K562 (cell line): ENCODE data around the gene POLR2C. TPM values are rescaled to one million over a fixed set of nuclear protein-coding genes. Genes with fewer than 3 reads are reported as not detected.
A peak's percentile ranks its signal among the peaks of the same experiment; 100 is the strongest.

Source experiments
- BCL6 ChIP-seq: fragments of 250-450 bp; sonication (Bioruptor Pico); IDR thresholded peaks from 2 replicates; pipeline ENCODE4 v1.4.0; 2020
- DACH1 ChIP-seq: fragments of 450-650 bp; IDR thresholded peaks from 2 replicates; pipeline ENCODE4 v1.6.1; 2018; ENCODE audit not compliant: partially characterized antibody
- DMBX1 ChIP-seq: fragments of 250-450 bp; sonication (Bioruptor Pico); IDR thresholded peaks from 2 replicates; pipeline ENCODE4 v1.8.0; 2022; ENCODE audit warnings: inconsistent platforms, mild to moderate bottlenecking, moderate library complexity, borderline replicate concordance
- ETS2 ChIP-seq: IDR thresholded peaks from 2 replicates; pipeline ENCODE4 v1.6.1; 2016; ENCODE audit warnings: borderline replicate concordance, missing genetic modification characterization, mild to moderate bottlenecking, moderate library complexity, missing compliant biosample characterization; ENCODE audit not compliant: poor library complexity, severe bottlenecking
- FOXA3 ChIP-seq, 2 experiments: fragments of 450-650 bp in 1 of 2; sonication (generic) in 1 of 2; formaldehyde crosslinking; IDR thresholded peaks in 1 of 2; conservative IDR thresholded peaks in 1 of 2; 2 replicates each; pipeline versions ENCODE4 v1.4.0 to v1.8.0; 2020 to 2022; ENCODE audit warnings: mild to moderate bottlenecking in 2 of 2, missing genetic modification reagents in 1 of 2
- GTF2A2 ChIP-seq: IDR thresholded peaks from 2 replicates; pipeline ENCODE4 v1.6.1; 2016; ENCODE audit warnings: mild to moderate bottlenecking, missing genetic modification characterization, missing compliant biosample characterization
- GTF2F1 ChIP-seq: IDR thresholded peaks from 2 replicates; pipeline ENCODE4 v1.6.1; 2011; ENCODE audit warnings: low read depth, low read length, improper control_type of control experiment
- HOXB6 ChIP-seq: fragments of 250-450 bp; sonication (Bioruptor Pico); IDR thresholded peaks from 2 replicates; pipeline ENCODE4 v1.5.1; 2022; ENCODE audit warnings: mild to moderate bottlenecking, borderline replicate concordance
- KAT7 ChIP-seq: sonication (generic); formaldehyde crosslinking; IDR thresholded peaks from 2 replicates; pipeline ENCODE4 v1.8.0; 2022; ENCODE audit warnings: missing genetic modification reagents, mild to moderate bottlenecking, borderline replicate concordance
- MAX ChIP-seq: sonication (generic); formaldehyde crosslinking; IDR thresholded peaks from 2 replicates; pipeline ENCODE4 v1.9.0; 2022; ENCODE audit warnings: mild to moderate bottlenecking, missing genetic modification reagents
- MTA3 ChIP-seq: fragments of 450-650 bp; formaldehyde crosslinking; IDR thresholded peaks from 2 replicates; pipeline ENCODE4 v1.6.1; 2017; ENCODE audit warnings: mild to moderate bottlenecking, borderline replicate concordance
- NFIC ChIP-seq: fragments of 450-650 bp; IDR thresholded peaks from 2 replicates; pipeline ENCODE4 v1.6.1; 2017; ENCODE audit warnings: mild to moderate bottlenecking, inconsistent platforms
- NFRKB ChIP-seq: fragments of 450-650 bp; IDR thresholded peaks from 2 replicates; pipeline ENCODE4 v1.6.1; 2016; ENCODE audit warnings: low read depth
- PHF21A ChIP-seq: fragments of 450-650 bp; IDR thresholded peaks from 2 replicates; pipeline ENCODE4 v1.6.1; 2017; ENCODE audit warnings: low read depth, borderline replicate concordance
- PKNOX1 ChIP-seq: fragments of 450-650 bp; IDR thresholded peaks from 2 replicates; pipeline ENCODE4 v1.6.1; 2016
- PPARD ChIP-seq: fragments of 250-450 bp; sonication (Bioruptor Pico); IDR thresholded peaks from 2 replicates; pipeline ENCODE4 v1.8.0; 2022; ENCODE audit warnings: inconsistent platforms, mild to moderate bottlenecking, moderate library complexity
- RFX1 ChIP-seq: fragments of 450-650 bp; IDR thresholded peaks from 2 replicates; pipeline ENCODE4 v1.6.1; 2016; ENCODE audit warnings: mild to moderate bottlenecking, moderate library complexity
- RFX7 ChIP-seq: fragments of 250-450 bp; sonication (Bioruptor Pico); IDR thresholded peaks from 2 replicates; pipeline ENCODE4 v1.5.1; 2021; ENCODE audit warnings: mild to moderate bottlenecking
- RUNX1 ChIP-seq: sonication (generic); IDR thresholded peaks from 2 replicates; pipeline ENCODE4 v1.6.1; 2016; ENCODE audit warnings: antibody characterized with exemption, low read depth
- SFPQ ChIP-seq: fragments of 200-400 bp; formaldehyde crosslinking; IDR thresholded peaks from 2 replicates; pipeline ENCODE4 v1.6.1; 2017; ENCODE audit warnings: mild to moderate bottlenecking, low read depth, low read length, moderate library complexity
- TBL1XR1 ChIP-seq, 2 experiments: IDR thresholded peaks; 2 replicates each; pipeline ENCODE4 v1.6.1; 2012; ENCODE audit warnings: improper control_type of control experiment in 2 of 2, low read length in 2 of 2, mild to moderate bottlenecking in 1 of 2
- TCF3 ChIP-seq: sonication (generic); formaldehyde crosslinking; IDR thresholded peaks from 2 replicates; pipeline ENCODE4 v1.4.0; 2020; ENCODE audit warnings: mild to moderate bottlenecking, missing genetic modification reagents
- ZC3H8 ChIP-seq: fragments of 450-650 bp; IDR thresholded peaks from 2 replicates; pipeline ENCODE4 v1.6.1; 2017
- ZNF239 ChIP-seq: fragments of 250-450 bp; sonication (Bioruptor Pico); IDR thresholded peaks from 2 replicates; pipeline ENCODE4 v1.4.0; 2020; ENCODE audit warnings: mild to moderate bottlenecking
- ZNF282 ChIP-seq: sonication (generic); formaldehyde crosslinking; IDR thresholded peaks from 2 replicates; pipeline ENCODE4 v1.8.1; 2023; ENCODE audit warnings: missing genetic modification reagents
- ZNF408 ChIP-seq: fragments of 250-450 bp; sonication (Bioruptor Pico); IDR thresholded peaks from 2 replicates; pipeline ENCODE4 v1.4.0; 2020; ENCODE audit warnings: low read depth, mild to moderate bottlenecking, moderate library complexity
- ZNF583 ChIP-seq: fragments of 250-450 bp; sonication (Bioruptor Pico); IDR thresholded peaks from 2 replicates; pipeline ENCODE4 v1.4.0; 2020
- ZNF778 ChIP-seq: fragments of 450-650 bp; formaldehyde crosslinking; IDR thresholded peaks from 2 replicates; pipeline ENCODE4 v1.4.0; 2020; ENCODE audit warnings: mild to moderate bottlenecking, moderate library complexity
- polyA plus RNA-seq, 8 experiments: library from polyadenylated mRNA; depleted of rRNA in 4 of 8; stranded (reverse) in 5 of 8; unstranded in 3 of 8; fragments of >200 nt; fragmentation: Nextera tagmentation in 2 of 8; fragmentation: Illumina TruSeq in 1 of 8; extraction: Ambion mirVana in 2 of 8; extraction: Trizol in 1 of 8; gene quantifications; 2 replicates each; pipeline versions ENCODE4 v1.2.1 to v1.2.3, GENCODE V29; 2011 to 2014; ENCODE audit warnings: inconsistent platforms in 1 of 8, missing spikeins in 1 of 8
- total RNA-seq, 7 experiments: library from RNA; depleted of rRNA in 6 of 7; stranded (reverse); fragments of >200 nt in 6 of 7; fragmentation: Illumina TruSeq in 2 of 7; extraction: Trizol in 2 of 7; gene quantifications; 2 replicates each; pipeline versions ENCODE4 v1.2.1 to v1.2.3, GENCODE V29; 2011 to 2021; ENCODE audit warnings: low replicate concordance in 1 of 7

Gene POLR2C
- total and polyA plus RNA-seq, 9 of the 15 experiments (the other 6 are each of a cell fraction or from before 2014, with no cell fraction given), result 70.3 to 163 (median 92.3) TPM

GRCh38 chr16:57462209-57462977, at the start of gene POLR2C (continued):
- no peak for TF ChIP-seq ZNF583 (CRISPR knock-in tag)
- no peak for TF ChIP-seq RFX7 (CRISPR knock-in tag)
- TF ChIP-seq GTF2F1, result peak; percentile 82
- TF ChIP-seq RFX1, result no peak
- TF ChIP-seq DACH1, result no peak
- TF ChIP-seq PHF21A, result no peak
- no peak for TF ChIP-seq ZNF282 (CRISPR knock-in tag)
- TF ChIP-seq HOXB6 (CRISPR knock-in tag), result no peak
- no peak for TF ChIP-seq ZNF239 (CRISPR knock-in tag)
- no peak for TF ChIP-seq BCL6
- TF ChIP-seq TBL1XR1 (IDR thresholded peaks at IDR 0.05; ENCODE audit: low read length in 2 of 2), result peak; percentile 47 to 50; a peak in 2 of 4 replicates
- TF ChIP-seq SFPQ, result no peak
- no peak for TF ChIP-seq ZNF408 (CRISPR knock-in tag)
- no peak for TF ChIP-seq GTF2A2 (tag)
- TF ChIP-seq PPARD (CRISPR knock-in tag), result no peak
- no peak for TF ChIP-seq RUNX1
- TF ChIP-seq MTA3, result peak; percentile 82
- TF ChIP-seq ZC3H8, result no peak
- TF ChIP-seq DMBX1 (CRISPR knock-in tag), result no peak
- TF ChIP-seq NFRKB, result no peak
- no peak; the same call in none of the 2 replicates for TF ChIP-seq MAX
- no peak for TF ChIP-seq ZNF778
- TF ChIP-seq ETS2, result no peak
- peak; percentile 40; the same call in 1 of the 2 replicates for TF ChIP-seq TCF3 (CRISPR knock-in tag)
- peak; percentile 60 for TF ChIP-seq NFIC
- peak; percentile 46; the same call in 1 of the 2 replicates for TF ChIP-seq PKNOX1
- TF ChIP-seq FOXA3 (CRISPR knock-in tag; conservative IDR thresholded peaks at IDR 0.05 in 1 of 2, IDR thresholded peaks at IDR 0.05 in 1 of 2), result no peak; a peak in 1 of 4 replicates
- TF ChIP-seq KAT7 (CRISPR knock-in tag), result peak; percentile 85; the same call in 1 of the 2 replicates
